Measurements from ENCODE around the gene TIMP4. TPM values are rescaled to one million over a fixed set of nuclear protein-coding genes. Genes with fewer than 3 reads are reported as not detected.

TIMP4 gene
- total RNA-seq, 1 donor from 2014 or later = 0.18 TPM

DNA sequence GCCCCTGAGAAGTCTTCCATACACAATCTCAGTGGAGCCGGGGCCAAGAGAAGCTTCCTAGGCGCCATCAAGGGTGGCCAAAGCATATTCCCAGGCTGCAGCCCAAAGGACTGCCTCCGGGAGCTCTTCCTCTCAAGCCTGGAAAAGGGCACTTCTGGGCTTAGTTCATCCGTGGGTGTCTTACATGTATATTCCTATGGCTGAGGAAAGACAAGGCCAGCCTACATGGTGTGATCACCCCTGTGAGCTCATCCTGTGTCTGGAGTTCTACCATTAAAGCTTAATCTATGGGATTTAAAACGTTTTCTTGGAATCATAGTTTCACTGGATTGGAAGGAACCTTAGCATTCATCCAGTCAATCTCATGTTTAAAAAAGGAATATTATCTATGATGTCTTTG, 21.9 kb upstream of the TIMP4 start:
- Mint-ChIP-seq H3K4me3 (no peak overlapping the region), H3K27me3 (ENCODE audit: low read depth) (no peaks in the 10 kb centered on the region), H3K4me1 (peaks cover 7% of the 10 kb centered on the region), H3K27ac (no peak overlapping the region), H3K36me3 (no peaks in the 10 kb centered on the region), H3K9me3 (peaks cover 3% of the 10 kb centered on the region)
- no peak for DNase-seq (ENCODE audit: low spot score in 2 of 2, unreplicated experiment in 2 of 2)
- TF ChIP-seq, protein P1, sequence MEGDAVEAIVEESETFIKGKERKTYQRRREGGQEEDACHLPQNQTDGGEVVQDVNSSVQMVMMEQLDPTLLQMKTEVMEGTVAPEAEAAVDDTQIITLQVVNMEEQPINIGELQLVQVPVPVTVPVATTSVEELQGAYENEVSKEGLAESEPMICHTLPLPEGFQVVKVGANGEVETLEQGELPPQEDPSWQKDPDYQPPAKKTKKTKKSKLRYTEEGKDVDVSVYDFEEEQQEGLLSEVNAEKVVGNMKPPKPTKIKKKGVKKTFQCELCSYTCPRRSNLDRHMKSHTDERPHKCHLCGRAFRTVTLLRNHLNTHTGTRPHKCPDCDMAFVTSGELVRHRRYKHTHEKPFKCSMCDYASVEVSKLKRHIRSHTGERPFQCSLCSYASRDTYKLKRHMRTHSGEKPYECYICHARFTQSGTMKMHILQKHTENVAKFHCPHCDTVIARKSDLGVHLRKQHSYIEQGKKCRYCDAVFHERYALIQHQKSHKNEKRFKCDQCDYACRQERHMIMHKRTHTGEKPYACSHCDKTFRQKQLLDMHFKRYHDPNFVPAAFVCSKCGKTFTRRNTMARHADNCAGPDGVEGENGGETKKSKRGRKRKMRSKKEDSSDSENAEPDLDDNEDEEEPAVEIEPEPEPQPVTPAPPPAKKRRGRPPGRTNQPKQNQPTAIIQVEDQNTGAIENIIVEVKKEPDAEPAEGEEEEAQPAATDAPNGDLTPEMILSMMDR (IDR thresholded peaks at IDR 0.05; ENCODE audit: unreplicated experiment) = no peak

DNA sequence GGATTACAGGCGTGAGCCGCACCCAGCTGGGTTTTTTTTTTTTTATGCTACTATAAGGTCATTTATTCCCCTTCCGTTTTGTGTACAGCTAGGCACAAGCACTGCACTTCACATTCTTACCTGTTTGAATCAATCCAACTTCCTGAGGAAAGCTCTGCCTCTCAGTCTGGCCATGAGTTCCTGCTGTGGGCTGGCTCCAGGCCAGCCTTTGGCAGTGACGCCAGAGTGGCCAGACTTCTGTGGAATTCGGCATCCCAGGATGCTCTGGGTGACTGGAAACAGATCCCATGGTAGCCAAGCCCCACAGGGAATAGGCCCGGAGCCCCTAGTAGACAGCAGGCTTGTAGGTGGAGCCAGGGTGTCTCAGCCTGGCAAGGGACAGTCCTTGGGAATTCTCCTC, 21.5 kb upstream of the TIMP4 start:
- Mint-ChIP-seq H3K4me1 (peaks cover 7% of the 10 kb centered on the region), H3K36me3 (no peaks in the 10 kb centered on the region), H3K4me3 (no peak overlapping the region), H3K27ac (no peak overlapping the region), H3K27me3 (ENCODE audit: low read depth) (no peaks in the 10 kb centered on the region), H3K9me3 (peaks cover 3% of the 10 kb centered on the region)
- TF ChIP-seq, protein P1 (IDR thresholded peaks at IDR 0.05; ENCODE audit: unreplicated experiment) = no peak
- DNase-seq (ENCODE audit: low spot score in 2 of 2, unreplicated experiment in 2 of 2) = no peak

GRCh38 chr3:12179441-12179840, 20.7 kb upstream of the TIMP4 start:
- DNase-seq (ENCODE audit: low spot score in 2 of 2, unreplicated experiment in 2 of 2) = no peak
- Mint-ChIP-seq H3K4me1 (peaks cover 9% of the 10 kb centered on the region), H3K9me3 (peaks cover 3% of the 10 kb centered on the region), H3K27me3 (ENCODE audit: low read depth) (no peaks in the 10 kb centered on the region), H3K27ac (no peak overlapping the region), H3K4me3 (no peak overlapping the region), H3K36me3 (no peaks in the 10 kb centered on the region)
- TF ChIP-seq, protein P1 (IDR thresholded peaks at IDR 0.05; ENCODE audit: unreplicated experiment) = no peak

GRCh38 chr3:12178091-12178820, 19.5 kb upstream of the TIMP4 start:
- Mint-ChIP-seq H3K27me3 (ENCODE audit: low read depth) (no peaks in the 10 kb centered on the region), H3K27ac (no peak overlapping the region), H3K36me3 (no peaks in the 10 kb centered on the region), H3K4me3 (no peak overlapping the region), H3K4me1 (peaks cover 7% of the 10 kb centered on the region), H3K9me3 (peaks cover 6% of the 10 kb centered on the region)
- TF ChIP-seq, protein P1 (IDR thresholded peaks at IDR 0.05; ENCODE audit: unreplicated experiment) = no peak
- DNase-seq (ENCODE audit: low spot score in 2 of 2, unreplicated experiment in 2 of 2) = no peak

GRCh38 chr3:12177126-12177525, 18.4 kb upstream of the TIMP4 start:
- DNase-seq (ENCODE audit: low spot score in 2 of 2, unreplicated experiment in 2 of 2) = no peak

More at GRCh38 chr3:12177126-12177525, 18.4 kb upstream of the TIMP4 start:
- no peak overlapping the region for H3K27ac Mint-ChIP-seq
- H3K27me3 Mint-ChIP-seq (ENCODE audit: low read depth) = no peaks in the 10 kb centered on the region
- H3K9me3 Mint-ChIP-seq = peaks cover 12% of the 10 kb centered on the region
- TF ChIP-seq, protein P1 (IDR thresholded peaks at IDR 0.05; ENCODE audit: unreplicated experiment) = no peak
- no peak overlapping the region for H3K4me3 Mint-ChIP-seq
- H3K36me3 Mint-ChIP-seq = no peaks in the 10 kb centered on the region
- H3K4me1 Mint-ChIP-seq = peaks cover 7% of the 10 kb centered on the region
